ENCODE data around the gene SH3GL1.
A peak's percentile ranks its signal among the peaks of the same experiment; 100 is the strongest.

DNA sequence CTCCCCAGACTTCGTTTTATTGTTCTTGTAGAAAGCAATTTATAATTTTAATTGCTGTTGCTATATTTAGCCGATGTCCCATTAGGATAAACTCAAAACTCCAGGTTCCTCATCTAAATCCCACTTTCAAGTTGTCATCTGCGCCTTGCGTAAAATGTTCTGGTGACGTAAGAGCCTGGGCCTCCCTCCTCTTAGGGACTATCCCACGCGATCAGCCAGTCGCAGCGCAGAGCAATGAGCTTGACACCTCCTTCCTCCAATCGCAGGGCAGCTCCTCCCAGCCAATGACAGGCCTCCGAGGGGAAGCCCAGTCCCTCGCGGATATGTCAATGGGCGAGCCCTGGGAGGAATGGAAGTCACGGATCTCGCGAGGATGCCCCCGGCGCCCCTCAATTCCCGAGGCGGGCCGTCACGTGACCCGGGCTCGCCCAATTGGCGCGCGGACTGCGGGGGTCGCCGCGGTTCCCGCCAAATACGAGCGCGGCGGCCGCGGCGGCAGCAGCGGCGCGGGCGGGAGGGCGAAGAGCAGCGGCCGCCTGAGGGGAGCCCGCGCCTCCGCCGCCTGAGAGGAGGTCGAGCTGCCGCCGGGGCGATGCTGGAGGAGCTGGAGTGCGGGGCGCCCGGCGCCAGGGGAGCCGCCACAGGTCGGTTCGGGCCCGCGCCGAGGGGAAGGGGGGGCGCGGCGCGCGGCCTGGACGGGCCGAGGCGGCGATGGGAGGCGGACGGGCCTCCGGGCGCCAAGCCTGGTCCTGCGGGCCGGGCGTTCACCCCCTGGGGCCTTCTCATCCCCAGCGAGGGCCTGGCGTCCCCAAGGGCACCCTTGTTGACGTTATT, 2.0 kb upstream of the SH3GL1 start, which contains the start of gene CHAF1A:
- TF ChIP-seq, protein P1, sequence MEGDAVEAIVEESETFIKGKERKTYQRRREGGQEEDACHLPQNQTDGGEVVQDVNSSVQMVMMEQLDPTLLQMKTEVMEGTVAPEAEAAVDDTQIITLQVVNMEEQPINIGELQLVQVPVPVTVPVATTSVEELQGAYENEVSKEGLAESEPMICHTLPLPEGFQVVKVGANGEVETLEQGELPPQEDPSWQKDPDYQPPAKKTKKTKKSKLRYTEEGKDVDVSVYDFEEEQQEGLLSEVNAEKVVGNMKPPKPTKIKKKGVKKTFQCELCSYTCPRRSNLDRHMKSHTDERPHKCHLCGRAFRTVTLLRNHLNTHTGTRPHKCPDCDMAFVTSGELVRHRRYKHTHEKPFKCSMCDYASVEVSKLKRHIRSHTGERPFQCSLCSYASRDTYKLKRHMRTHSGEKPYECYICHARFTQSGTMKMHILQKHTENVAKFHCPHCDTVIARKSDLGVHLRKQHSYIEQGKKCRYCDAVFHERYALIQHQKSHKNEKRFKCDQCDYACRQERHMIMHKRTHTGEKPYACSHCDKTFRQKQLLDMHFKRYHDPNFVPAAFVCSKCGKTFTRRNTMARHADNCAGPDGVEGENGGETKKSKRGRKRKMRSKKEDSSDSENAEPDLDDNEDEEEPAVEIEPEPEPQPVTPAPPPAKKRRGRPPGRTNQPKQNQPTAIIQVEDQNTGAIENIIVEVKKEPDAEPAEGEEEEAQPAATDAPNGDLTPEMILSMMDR (IDR thresholded peaks at IDR 0.05) = peak in 1 of 3 experiments; percentile 42
- TF ChIP-seq POLR2A (IDR thresholded peaks at IDR 0.05; ENCODE audit: low read depth) = no peak
- peak; percentile 91 to 92 for TF ChIP-seq POLR2AphosphoS5 (IDR thresholded peaks at IDR 0.05)
